AG10803 (cell line): Measurements from ENCODE around the gene DCP1B.

Source experiments
- DNase-seq: peaks from one replicate; pipeline ENCODE4 v3.0.0; 2010; ENCODE audit warnings: low read depth
- H3K4me3 ChIP-seq: 2 replicates; pipeline ENCODE4 v1.5.1; 2011; ENCODE audit warnings: mild to moderate bottlenecking, low read length, control low read depth
- TF ChIP-seq, protein P1 (sequence below): conservative IDR thresholded peaks from 2 replicates; pipeline ENCODE4 v1.5.1; 2011; ENCODE audit warnings: mild to moderate bottlenecking, low read length, control low read depth, inconsistent platforms

Gene DCP1B

DNA sequence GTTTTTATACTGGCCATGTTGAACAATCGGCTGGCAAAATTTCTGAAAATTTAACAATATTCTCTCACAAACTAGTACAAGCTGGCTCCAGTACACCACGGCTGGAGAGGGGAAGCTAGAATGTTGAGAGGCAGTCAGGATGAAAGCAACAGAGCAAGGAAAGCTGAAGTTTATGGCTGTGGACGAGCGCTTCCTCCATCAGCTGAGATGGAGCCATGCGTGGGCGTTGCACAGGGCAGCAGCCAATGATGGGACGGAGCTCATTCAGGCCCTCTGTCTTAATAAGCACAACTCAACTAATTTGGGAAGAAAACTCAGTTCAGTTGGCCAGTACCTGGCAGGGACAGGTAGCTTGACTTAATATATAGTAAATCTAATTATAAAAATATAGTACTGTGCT, 14.1 kb upstream of the DCP1B start:
- no peak for DNase-seq
- no peak overlapping the region for H3K4me3 ChIP-seq
- TF ChIP-seq, protein P1, sequence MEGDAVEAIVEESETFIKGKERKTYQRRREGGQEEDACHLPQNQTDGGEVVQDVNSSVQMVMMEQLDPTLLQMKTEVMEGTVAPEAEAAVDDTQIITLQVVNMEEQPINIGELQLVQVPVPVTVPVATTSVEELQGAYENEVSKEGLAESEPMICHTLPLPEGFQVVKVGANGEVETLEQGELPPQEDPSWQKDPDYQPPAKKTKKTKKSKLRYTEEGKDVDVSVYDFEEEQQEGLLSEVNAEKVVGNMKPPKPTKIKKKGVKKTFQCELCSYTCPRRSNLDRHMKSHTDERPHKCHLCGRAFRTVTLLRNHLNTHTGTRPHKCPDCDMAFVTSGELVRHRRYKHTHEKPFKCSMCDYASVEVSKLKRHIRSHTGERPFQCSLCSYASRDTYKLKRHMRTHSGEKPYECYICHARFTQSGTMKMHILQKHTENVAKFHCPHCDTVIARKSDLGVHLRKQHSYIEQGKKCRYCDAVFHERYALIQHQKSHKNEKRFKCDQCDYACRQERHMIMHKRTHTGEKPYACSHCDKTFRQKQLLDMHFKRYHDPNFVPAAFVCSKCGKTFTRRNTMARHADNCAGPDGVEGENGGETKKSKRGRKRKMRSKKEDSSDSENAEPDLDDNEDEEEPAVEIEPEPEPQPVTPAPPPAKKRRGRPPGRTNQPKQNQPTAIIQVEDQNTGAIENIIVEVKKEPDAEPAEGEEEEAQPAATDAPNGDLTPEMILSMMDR: no peak

DNA sequence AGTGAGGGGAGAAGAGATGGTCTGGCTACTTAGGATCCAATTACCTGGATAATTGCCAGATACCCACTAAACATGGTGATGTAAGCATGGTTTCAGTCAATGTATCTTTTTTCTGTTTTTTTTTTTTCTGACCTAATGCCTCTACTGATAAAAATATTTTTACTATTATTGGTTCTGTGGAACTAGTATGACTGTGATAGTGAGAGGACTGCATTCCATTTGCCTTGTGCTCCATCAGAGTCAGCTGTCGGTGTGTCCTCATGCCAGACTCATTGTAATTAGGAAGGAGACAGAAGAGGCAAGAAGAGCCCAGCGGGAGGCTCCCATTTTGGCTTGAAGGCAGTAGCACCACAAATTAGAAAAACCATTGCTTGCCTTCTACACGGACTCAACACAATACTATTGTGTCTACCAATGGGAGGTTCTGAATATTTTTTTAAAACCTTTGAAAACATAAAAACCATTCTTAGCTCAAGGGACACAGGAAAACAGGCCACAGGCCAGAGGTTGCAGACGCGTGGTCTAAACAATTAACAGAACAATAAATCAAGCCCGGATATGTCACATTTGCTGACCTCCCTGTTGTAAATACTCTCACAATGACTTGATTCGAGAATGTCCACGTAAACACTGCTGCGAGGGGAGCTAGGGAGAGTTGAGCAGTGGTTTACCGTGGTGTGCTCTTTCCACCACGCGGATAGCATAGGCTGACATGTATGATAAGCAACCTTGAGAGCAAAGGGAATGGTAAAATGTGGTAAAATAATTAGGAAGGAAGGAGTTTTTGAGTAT, 13.5 kb upstream of the DCP1B start:
- TF ChIP-seq, protein P1: no peak
- H3K4me3 ChIP-seq: no peak overlapping the region
- DNase-seq: peak; percentile 12

DNA sequence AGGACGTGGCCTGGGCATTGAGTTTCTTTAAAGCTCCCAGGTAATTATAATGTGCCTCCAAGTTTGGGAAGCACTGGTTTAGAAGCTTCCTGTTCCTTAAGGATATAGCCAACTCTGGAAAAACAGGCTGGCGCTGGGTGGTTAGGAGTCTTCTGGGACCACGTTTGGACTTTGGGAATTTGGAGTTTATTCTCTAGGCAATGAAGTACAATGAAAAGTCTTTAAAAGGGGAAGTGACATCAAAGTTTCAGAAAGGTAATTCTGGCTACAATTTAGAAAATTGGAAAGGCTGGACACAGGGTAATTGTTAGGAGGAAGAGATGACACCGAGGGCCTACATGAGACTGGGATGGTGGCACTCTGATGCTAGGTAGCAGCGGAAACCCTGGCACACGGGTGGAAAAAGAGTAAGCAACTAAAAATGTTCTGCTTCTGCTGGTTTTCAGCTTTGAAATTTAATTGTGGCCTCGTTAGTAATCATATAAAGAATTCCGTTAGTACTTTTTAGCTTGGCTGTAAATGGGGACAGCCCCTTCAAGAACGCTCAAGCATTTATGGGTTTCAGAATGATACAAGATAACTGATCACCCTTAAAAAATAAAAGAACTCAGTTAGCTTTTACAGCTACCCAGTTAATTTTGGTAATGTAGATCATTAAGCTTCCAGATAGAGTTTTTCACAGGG, 12.7 kb upstream of the DCP1B start:
- TF ChIP-seq, protein P1: no peak
- no peak overlapping the region for H3K4me3 ChIP-seq
- no peak for DNase-seq

DNA sequence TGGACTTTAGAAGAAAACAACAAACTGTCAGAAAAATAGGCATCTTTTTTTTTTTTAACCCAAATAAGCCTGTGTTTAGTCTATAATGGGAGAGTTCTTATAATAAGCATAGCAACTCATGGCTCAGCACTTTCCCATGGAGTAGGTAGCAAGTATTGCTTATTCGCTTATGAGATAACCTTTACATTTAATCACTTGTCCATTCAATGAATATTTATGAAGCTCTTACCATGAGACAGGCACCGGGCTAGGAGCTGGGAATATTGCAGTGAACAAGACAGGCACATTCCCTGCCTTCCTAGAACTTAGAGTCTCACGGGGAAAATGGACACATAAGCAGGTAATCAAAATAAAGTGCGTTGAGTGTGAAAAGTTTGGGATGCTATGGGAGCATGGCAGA, 10.0 kb upstream of the DCP1B start:
- no peak for DNase-seq
- H3K4me3 ChIP-seq: no peak overlapping the region
- TF ChIP-seq, protein P1: no peak

DNA sequence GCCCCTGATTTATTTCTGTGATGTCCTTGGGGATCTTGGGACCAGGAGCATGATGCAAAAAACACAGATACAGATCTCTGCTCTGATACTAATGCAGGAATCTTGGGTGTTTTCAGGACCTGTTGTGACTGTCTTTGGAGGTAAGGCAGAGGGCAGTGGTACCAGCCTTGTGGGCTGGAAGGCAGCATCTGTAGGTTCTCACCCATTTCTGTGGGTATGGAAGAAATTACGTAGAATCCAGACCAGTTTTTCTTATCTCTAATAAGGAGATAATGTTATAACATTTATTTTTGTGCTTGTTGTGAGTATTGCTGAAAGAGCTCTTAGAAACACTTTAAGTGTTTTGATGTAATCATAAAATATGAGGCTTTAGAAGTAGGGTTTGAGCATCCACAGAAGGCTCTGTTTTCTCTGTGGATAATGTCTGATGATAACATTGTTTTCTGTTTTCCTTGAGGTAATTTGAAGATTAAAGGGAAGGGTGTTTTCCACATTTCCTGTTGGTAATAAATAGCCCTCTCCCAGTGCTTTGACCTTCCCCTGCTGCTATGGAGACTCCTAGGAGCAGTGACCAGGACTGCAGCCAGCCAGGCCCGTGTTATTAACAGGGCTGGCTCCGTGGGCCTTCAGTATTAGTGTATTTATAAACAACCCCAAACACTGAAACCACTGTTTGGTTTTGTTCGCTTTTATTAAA, 9.4 kb upstream of the DCP1B start:
- TF ChIP-seq, protein P1: no peak
- DNase-seq: no peak
- H3K4me3 ChIP-seq: no peak overlapping the region

DNA sequence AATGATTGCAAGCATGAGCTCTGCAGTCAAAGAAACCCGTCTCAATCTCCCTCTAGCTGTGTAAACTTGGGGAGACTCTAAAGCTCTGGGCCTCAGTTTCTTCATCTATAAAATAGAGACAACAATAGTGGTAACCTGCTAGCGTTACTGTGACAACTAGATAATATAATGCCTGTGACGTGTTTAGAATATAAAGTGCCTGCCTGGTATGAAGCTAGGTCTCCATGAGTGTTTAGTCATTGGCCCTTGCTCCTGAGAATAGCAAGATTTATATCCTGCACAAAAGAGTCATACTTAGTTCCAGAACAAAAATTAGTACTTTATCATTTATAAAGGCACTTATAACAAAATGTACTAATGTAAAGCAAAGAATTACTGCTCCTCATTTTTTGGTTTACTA, 8.8 kb upstream of the DCP1B start:
- no peak overlapping the region for H3K4me3 ChIP-seq
- TF ChIP-seq, protein P1: no peak
- no peak for DNase-seq
